DOHH2 (cell line): ENCODE results near the gene ARPC2.

Source experiments
- H3F3A ChIP-seq: fragments of 200-600 bp; sonication (generic), shearing (Covaris generic); 2 replicates; pipeline ENCODE4 v1.6.0; 2016; ENCODE audit warnings: antibody characterized with exemption, mild to moderate bottlenecking; ENCODE audit not compliant: control insufficient read depth, insufficient read depth
- H3K27ac ChIP-seq: fragments of 200-600 bp; sonication (generic); 2 replicates; pipeline ENCODE4 v1.5.1; 2014; ENCODE audit warnings: low read depth, mild to moderate bottlenecking, low read length, moderate library complexity
- H3K27me3 ChIP-seq: fragments of 200-600 bp; sonication (generic); 2 replicates; pipeline ENCODE4 v1.6.1; 2014; ENCODE audit warnings: mild to moderate bottlenecking, low read length, mixed read lengths; ENCODE audit not compliant: control insufficient read depth
- H3K36me3 ChIP-seq: fragments of 200-600 bp; sonication (generic); 2 replicates; pipeline ENCODE4 v1.6.1; 2014; ENCODE audit warnings: mild to moderate bottlenecking, low read length, moderate library complexity, mixed read lengths; ENCODE audit not compliant: control insufficient read depth
- H3K4me1 ChIP-seq: fragments of 200-600 bp; sonication (generic); 2 replicates; pipeline ENCODE4 v1.6.1; 2014; ENCODE audit warnings: mild to moderate bottlenecking, low read length, mixed read lengths; ENCODE audit not compliant: control insufficient read depth
- H3K4me2 ChIP-seq: fragments of 200-600 bp; sonication (generic); 2 replicates; pipeline ENCODE4 v1.6.0; 2014; ENCODE audit warnings: mild to moderate bottlenecking, low read length, moderate library complexity
- H3K4me3 ChIP-seq: fragments of 200-600 bp; sonication (generic); 2 replicates; pipeline ENCODE4 v1.5.1; 2014; ENCODE audit warnings: mild to moderate bottlenecking, low read length, mixed read lengths
- H3K79me2 ChIP-seq: fragments of 200-600 bp; sonication (generic); 2 replicates; pipeline ENCODE4 v1.6.1; 2014; ENCODE audit warnings: mild to moderate bottlenecking, low read length, mixed read lengths; ENCODE audit not compliant: control insufficient read depth
- H3K9me2 ChIP-seq: fragments of 200-600 bp; sonication (generic); replicated peaks from 2 replicates; pipeline ENCODE4 v1.6.1; 2014; ENCODE audit warnings: mild to moderate bottlenecking, low read length, mixed read lengths; ENCODE audit not compliant: control insufficient read depth
- H3K9me3 ChIP-seq: fragments of 200-600 bp; sonication (generic); 2 replicates; pipeline ENCODE4 v1.6.1; 2014; ENCODE audit warnings: antibody characterized with exemption, low read length, mixed read lengths; ENCODE audit not compliant: control insufficient read depth, insufficient read depth
- H4K20me1 ChIP-seq: fragments of 200-600 bp; sonication (generic); 2 replicates; pipeline ENCODE4 v1.6.0; 2014; ENCODE audit warnings: low read depth, mild to moderate bottlenecking, antibody characterized with exemption, low read length, moderate library complexity; ENCODE audit not compliant: control insufficient read depth, insufficient read depth
- EZH2phosphoT487 ChIP-seq: fragments of 200-600 bp; sonication (generic); IDR thresholded peaks from 2 replicates; pipeline ENCODE4 v1.6.1; 2017; ENCODE audit warnings: borderline replicate concordance, mild to moderate bottlenecking, antibody characterized with exemption, low read length, moderate library complexity, mixed read lengths
- TF ChIP-seq, protein P1 (sequence below): fragments of 200-600 bp; sonication (generic); IDR thresholded peaks from one replicate; pipeline ENCODE4 v1.5.1; 2014; ENCODE audit warnings: antibody characterized with exemption, mild to moderate bottlenecking, low read depth, low read length; ENCODE audit not compliant: poor library complexity, severe bottlenecking

ARPC2 gene

DNA sequence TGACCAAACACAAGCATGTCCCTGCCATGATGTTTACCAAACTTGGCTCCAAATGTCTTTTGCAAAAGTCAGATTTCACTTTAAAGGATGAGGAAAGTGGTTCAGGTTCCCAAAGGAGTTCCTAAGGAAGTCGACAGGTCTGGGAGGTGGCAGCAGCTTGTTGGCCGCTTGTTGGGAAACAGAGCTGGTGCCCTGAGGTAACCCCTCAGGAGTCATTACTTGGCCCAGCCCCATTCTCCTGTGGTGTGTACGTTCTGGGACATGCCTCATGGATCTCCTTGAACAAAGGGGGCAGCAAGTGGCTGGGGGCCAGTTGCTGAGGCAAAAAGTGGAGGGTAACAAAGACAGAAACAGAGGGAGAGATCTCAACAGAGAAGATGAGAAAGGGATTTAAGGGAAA is 64.5 kb downstream of the ARPC2 start:
- Histone ChIP-seq H3K4me1 (peaks cover 8% of the 10 kb centered on the region), H3K9me3 (no peaks in the 10 kb centered on the region), H3K36me3 (peaks cover 18% of the 10 kb centered on the region), H3K9me2 (no peaks in the 10 kb centered on the region), H3K4me3 (no peak overlapping the region), H3K79me2 (peaks cover 14% of the 10 kb centered on the region), H4K20me1 (no peaks in the 10 kb centered on the region), H3K27me3 (no peaks in the 10 kb centered on the region), H3K4me2 (no peak overlapping the region), H3K27ac (no peak overlapping the region), H3F3A (no peaks in the 10 kb centered on the region)
- no peak for TF ChIP-seq EZH2phosphoT487
- TF ChIP-seq, protein P1, sequence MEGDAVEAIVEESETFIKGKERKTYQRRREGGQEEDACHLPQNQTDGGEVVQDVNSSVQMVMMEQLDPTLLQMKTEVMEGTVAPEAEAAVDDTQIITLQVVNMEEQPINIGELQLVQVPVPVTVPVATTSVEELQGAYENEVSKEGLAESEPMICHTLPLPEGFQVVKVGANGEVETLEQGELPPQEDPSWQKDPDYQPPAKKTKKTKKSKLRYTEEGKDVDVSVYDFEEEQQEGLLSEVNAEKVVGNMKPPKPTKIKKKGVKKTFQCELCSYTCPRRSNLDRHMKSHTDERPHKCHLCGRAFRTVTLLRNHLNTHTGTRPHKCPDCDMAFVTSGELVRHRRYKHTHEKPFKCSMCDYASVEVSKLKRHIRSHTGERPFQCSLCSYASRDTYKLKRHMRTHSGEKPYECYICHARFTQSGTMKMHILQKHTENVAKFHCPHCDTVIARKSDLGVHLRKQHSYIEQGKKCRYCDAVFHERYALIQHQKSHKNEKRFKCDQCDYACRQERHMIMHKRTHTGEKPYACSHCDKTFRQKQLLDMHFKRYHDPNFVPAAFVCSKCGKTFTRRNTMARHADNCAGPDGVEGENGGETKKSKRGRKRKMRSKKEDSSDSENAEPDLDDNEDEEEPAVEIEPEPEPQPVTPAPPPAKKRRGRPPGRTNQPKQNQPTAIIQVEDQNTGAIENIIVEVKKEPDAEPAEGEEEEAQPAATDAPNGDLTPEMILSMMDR, result no peak

DNA sequence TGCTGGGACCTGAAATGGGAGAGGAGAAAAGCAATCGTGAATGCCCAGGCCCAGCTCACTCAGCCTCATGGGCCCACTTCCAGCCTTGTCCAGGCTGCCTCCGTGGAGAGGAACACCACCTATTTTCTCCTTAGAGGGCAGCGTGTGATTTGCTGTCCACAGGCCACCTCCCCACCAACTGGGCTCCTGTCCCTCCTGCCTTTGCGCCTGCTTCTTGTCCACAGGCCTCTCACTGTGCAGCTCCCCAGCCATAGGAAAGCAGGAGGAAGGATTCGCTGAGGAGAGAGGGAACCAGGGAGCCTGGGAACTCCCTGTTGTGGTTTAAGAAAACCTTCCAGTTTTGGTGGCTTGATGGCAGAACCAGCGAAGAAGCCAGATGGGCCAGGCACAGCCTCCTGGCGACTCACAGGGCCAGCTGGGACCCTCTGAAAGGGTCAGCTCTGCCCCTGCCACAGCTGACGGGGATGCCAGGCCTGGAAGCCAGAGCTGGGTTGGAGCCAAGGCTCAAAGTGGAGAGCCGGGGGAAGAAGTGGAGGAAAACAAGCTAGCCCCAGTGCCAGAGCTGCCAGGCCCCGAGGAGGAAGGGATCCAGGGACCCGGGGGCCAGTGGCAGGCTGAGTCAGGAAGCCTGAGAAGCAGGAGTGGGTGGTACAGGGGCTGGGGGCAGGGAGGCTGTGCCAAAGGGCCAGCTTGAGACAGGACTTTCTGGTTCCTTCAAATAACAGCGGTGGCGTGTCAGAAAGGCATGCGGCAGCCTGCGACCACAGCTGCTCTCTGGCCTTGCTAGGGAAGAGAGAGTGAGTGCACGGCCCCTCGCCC is 65.4 kb downstream of the ARPC2 start:
- no peaks in the 10 kb centered on the region for H3F3A ChIP-seq
- H3K9me2 ChIP-seq, result no peaks in the 10 kb centered on the region
- H3K27ac ChIP-seq, result no peak overlapping the region
- peaks cover 8% of the 10 kb centered on the region; the same call in 1 of the 2 replicates for H3K36me3 ChIP-seq
- peaks cover 17% of the 10 kb centered on the region for H3K4me1 ChIP-seq
- TF ChIP-seq EZH2phosphoT487, result no peak
- TF ChIP-seq, protein P1, result no peak
- H3K4me3 ChIP-seq, result no peak overlapping the region
- no peaks in the 10 kb centered on the region for H3K9me3 ChIP-seq
- no peak overlapping the region for H3K4me2 ChIP-seq
- peaks cover 20% of the 10 kb centered on the region for H3K79me2 ChIP-seq
- no peaks in the 10 kb centered on the region for H3K27me3 ChIP-seq
- no peaks in the 10 kb centered on the region for H4K20me1 ChIP-seq

DNA sequence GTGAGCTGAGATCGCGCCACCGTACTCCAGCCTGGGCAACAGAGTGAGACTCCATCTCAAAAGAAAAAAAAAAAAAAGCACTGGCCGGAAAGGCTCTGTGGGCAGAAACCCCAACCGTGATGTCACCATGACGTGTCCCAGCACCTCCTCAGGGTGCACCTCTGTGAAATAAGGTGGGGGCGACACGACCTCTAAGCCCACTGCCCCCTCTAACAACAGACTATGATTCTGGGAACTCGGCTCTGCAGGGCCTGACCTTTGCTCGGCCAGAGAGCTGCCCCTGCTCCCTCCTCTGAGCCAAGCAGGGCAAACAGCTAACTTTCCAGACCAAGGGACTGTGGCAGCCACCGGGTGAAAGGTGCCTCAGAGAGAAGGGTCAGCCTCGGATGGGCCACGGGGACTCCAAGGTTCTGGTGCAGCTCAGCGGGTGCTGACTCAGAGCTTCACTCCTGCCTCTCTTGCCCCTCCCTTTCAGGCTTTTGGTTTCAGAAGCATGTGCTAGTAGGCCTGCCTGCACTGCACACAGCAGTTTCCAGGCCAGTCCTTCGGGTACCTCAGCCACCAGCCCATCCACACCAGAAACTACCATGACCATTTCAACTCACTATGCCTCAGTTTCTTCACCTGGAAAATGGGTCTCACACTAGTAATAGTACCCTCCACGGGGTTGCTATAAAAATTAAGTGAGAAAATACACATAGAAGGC is 67.3 kb downstream of the ARPC2 start:
- H3K9me2 ChIP-seq, result no peaks in the 10 kb centered on the region
- peaks cover 24% of the 10 kb centered on the region for H3K4me1 ChIP-seq
- H3K4me3 ChIP-seq, result no peak overlapping the region
- H3K27me3 ChIP-seq, result no peaks in the 10 kb centered on the region
- H3K9me3 ChIP-seq, result no peaks in the 10 kb centered on the region
- peaks cover 3% of the 10 kb centered on the region; the same call in 1 of the 2 replicates for H3K36me3 ChIP-seq
- no peaks in the 10 kb centered on the region for H4K20me1 ChIP-seq
- peaks cover 23% of the 10 kb centered on the region for H3K79me2 ChIP-seq
- H3K4me2 ChIP-seq, result no peak overlapping the region
- TF ChIP-seq, protein P1, result no peak
- TF ChIP-seq EZH2phosphoT487, result no peak
- H3F3A ChIP-seq, result no peaks in the 10 kb centered on the region
- no peak overlapping the region for H3K27ac ChIP-seq
